Stimulated activated CD4-positive, alpha-beta T cell treated with anti-CD3 and anti-CD28 coated beads, Interleukin-15, amount 100 ng/mL, for 1 hour (primary cell): ENCODE measurements around the gene CRIP1.
A peak's percentile ranks its signal among the peaks of the same experiment; 100 is the strongest.

Experiments used
- DNase-seq, 2 donors: peaks; one replicate each; pipeline ENCODE4 v3.0.0-alpha.2; 2020; ENCODE audit warnings: low read depth in 1 of 2, low spot score in 1 of 2

The CRIP1 gene

GRCh38 chr14:105531894-105532623 lies 45.4 kb downstream of the CRIP1 start:
- DNase-seq = no peak

GRCh38 chr14:105532735-105533141 lies 46.1 kb downstream of the CRIP1 start:
- DNase-seq = no peak

GRCh38 chr14:105533391-105533790 lies 46.7 kb downstream of the CRIP1 start:
- DNase-seq = no peak

DNA sequence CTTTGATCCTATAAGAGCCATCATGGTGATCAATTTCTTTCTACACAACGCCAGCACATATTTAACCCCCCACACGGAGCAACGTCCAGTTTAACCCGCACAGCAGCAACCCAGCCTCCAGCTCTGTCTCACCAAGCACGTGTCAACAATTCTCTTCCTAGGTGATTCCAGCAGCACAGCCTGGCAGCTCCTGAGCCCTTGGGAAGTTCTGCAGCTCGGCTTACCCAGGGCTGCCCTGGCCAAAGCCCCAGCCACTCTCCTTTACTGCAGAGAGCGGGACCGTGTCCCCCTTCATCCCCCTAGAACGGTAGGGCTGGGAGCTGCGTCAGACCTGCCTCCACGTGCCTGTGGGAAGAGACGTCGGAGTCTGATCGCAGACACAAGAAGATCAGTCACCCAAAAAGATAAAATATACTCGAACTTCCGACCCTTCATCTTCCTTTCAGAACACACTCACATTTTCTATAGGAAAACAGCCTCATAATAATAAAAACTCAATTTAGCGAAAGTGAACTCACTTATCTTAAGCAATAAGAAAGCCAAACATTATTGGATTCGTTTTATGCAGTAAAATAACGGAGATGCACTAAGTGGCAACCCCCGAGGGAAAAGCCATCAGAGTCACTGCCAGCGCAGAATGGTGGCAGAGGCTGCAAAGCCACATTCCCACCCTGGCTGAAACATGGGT lies 47.3 kb downstream of the CRIP1 start:
- no peak for DNase-seq

DNA sequence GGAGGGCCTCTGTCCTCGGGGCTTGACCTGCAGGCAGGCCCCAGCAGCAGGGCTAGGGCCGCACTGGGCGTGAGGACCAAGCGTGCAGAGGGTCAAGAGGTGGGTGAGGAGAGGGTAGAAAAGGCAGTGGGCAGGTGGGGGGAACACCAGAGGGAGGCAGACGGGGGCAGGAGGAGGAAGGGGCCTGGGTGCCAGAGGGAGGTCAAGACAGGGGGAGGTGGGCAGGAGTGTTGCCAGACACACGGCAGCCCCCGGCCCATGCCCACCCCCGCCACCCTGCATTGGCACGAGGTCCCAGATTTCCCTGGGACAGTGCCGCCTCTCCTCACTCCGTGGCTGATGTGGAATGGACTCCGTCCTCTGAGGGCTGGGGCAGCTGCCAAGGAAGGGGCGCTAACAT lies 47.9 kb downstream of the CRIP1 start:
- no peak for DNase-seq

- no peak for DNase-seq
Observed at GRCh38 chr14:105536051-105536450, 49.4 kb downstream of the CRIP1 start.

GRCh38 chr14:105536691-105537579 lies 50.2 kb downstream of the CRIP1 start:
- DNase-seq = no peak

DNA sequence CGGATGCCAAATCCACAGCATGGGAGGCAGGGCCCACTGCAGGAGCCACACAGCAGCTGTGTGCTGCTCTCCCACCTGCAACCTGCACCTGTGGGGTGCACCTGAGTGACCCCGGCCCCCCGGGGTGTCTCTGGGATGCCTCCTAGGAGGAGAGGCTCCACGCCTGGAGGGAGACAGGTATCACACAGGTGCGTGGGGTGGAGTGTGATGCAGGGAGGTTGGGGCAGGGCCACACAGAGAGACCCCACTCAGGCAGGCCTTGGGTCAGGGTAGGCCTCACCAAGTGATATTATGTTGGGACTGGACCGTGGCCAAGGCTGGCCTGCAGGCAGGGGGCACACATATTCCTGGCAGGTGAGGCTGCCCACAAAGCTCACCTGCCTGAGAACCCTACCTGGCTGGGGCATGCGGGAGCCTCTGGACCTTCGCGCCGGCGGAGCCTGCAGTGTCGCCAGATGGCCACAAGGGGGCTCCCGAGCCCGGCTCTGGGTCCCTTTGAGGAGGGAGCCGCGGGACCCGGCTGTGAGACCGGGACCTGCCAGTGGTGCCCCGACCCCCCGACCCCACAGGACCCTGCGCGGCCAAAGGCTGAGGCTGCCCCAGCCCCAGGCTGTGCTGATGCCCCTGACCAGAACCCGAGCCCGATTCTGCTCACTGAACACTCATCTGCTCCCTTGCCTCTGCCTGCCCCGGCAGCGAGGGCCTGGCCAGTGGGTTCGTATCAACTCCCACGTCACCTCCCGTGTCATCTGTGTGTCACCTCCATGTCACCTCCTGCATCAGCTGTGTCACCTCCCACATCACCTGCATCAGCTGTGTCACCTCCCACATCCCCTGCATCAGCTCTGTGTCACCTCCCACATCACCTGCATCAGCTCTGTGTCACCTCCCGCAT lies 51.1 kb downstream of the CRIP1 start:
- DNase-seq = peak; percentile 58 to 64
